H9 (cell line): ENCODE measurements around the gene MRAS. TPM values are rescaled to one million over a fixed set of nuclear protein-coding genes. Genes with fewer than 3 reads are reported as not detected.

Source experiments
- DNase-seq: peaks from one replicate; pipeline ENCODE4 v3.0.0-alpha.2; 2017
- H2AFZ ChIP-seq: one replicate; pipeline ENCODE4 v1.6.1; 2013; ENCODE audit warnings: mild to moderate bottlenecking, low read length, control low read depth, moderate library complexity
- H2AK5ac ChIP-seq: 2 replicates; pipeline ENCODE4 v1.6.1; 2013; ENCODE audit warnings: low read length, control low read depth, mixed read lengths; ENCODE audit not compliant: insufficient read length
- H2BK120ac ChIP-seq: one replicate; pipeline ENCODE4 v1.6.1; 2013; ENCODE audit warnings: low read depth, mild to moderate bottlenecking, low read length, control low read depth, inconsistent platforms; ENCODE audit not compliant: poor library complexity, severe bottlenecking
- H2BK12ac ChIP-seq: 2 replicates; pipeline ENCODE4 v1.6.1; 2013; ENCODE audit warnings: low read length, control low read depth, mixed read lengths, low read depth; ENCODE audit not compliant: insufficient read length
- H2BK15ac ChIP-seq: 2 replicates; pipeline ENCODE4 v1.6.1; 2013; ENCODE audit warnings: low read depth, low read length, control low read depth
- H2BK20ac ChIP-seq: one replicate; pipeline ENCODE4 v1.6.1; 2013; ENCODE audit warnings: low read depth, mild to moderate bottlenecking, low read length, control low read depth, inconsistent platforms; ENCODE audit not compliant: poor library complexity, severe bottlenecking
- H2BK5ac ChIP-seq: 2 replicates; pipeline ENCODE4 v1.6.1; 2013; ENCODE audit warnings: low read length, control low read depth, mixed read lengths; ENCODE audit not compliant: insufficient read length
- H3K14ac ChIP-seq: 2 replicates; pipeline ENCODE4 v1.6.1; 2013; ENCODE audit warnings: low read length, control low read depth; ENCODE audit not compliant: insufficient read depth
- H3K18ac ChIP-seq: 2 replicates; pipeline ENCODE4 v1.6.1; 2013; ENCODE audit warnings: low read depth, mild to moderate bottlenecking, mixed read lengths, low read length, control low read depth; ENCODE audit not compliant: insufficient read length
- H3K23ac ChIP-seq: 2 replicates; pipeline ENCODE4 v1.6.1; 2013; ENCODE audit warnings: low read length, control low read depth, mixed read lengths, low read depth; ENCODE audit not compliant: insufficient read length
- H3K23me2 ChIP-seq: 2 replicates; pipeline ENCODE4 v1.6.1; 2013; ENCODE audit warnings: low read depth, mild to moderate bottlenecking, mixed read lengths, low read length, control low read depth; ENCODE audit not compliant: insufficient read length, poor library complexity, severe bottlenecking
- H3K27ac ChIP-seq: 2 replicates; pipeline ENCODE4 v1.5.1; 2013; ENCODE audit warnings: low read length, control low read depth, mixed read lengths, low read depth; ENCODE audit not compliant: insufficient read length
- H3K27me3 ChIP-seq: 2 replicates; pipeline ENCODE4 v1.6.1; 2013; ENCODE audit warnings: low read length, control low read depth, inconsistent platforms; ENCODE audit not compliant: insufficient read depth
- H3K4ac ChIP-seq: 2 replicates; pipeline ENCODE4 v1.6.1; 2013; ENCODE audit warnings: low read depth, mild to moderate bottlenecking, control low read depth, inconsistent platforms, low read length, moderate library complexity
- H3K4me1 ChIP-seq: 2 replicates; pipeline ENCODE4 v1.6.1; 2013; ENCODE audit warnings: low read length, control low read depth, inconsistent platforms; ENCODE audit not compliant: insufficient read depth
- H3K4me2 ChIP-seq: 2 replicates; pipeline ENCODE4 v1.6.1; 2013; ENCODE audit warnings: low read length, control low read depth, mixed read lengths; ENCODE audit not compliant: insufficient read length, insufficient read depth
- H3K56ac ChIP-seq: 2 replicates; pipeline ENCODE4 v1.6.1; 2013; ENCODE audit warnings: low read depth, mild to moderate bottlenecking, mixed read lengths, low read length, control low read depth; ENCODE audit not compliant: insufficient read length
- H3K79me1 ChIP-seq: 2 replicates; pipeline ENCODE4 v1.6.1; 2013; ENCODE audit warnings: low read depth, mild to moderate bottlenecking, moderate library complexity, low read length, control low read depth, inconsistent platforms; ENCODE audit not compliant: insufficient read depth, poor library complexity, severe bottlenecking
- H3K79me2 ChIP-seq: 2 replicates; pipeline ENCODE4 v1.6.1; 2013; ENCODE audit warnings: low read length, control low read depth, inconsistent platforms; ENCODE audit not compliant: insufficient read depth
- H3K9ac ChIP-seq: 2 replicates; pipeline ENCODE4 v1.6.1; 2013; ENCODE audit warnings: low read length, control low read depth, mixed read lengths; ENCODE audit not compliant: insufficient read length; ENCODE audit errors: extremely low read depth
- H3K9me3 ChIP-seq: one replicate; pipeline ENCODE4 v1.6.1; 2013; ENCODE audit warnings: low read depth, low read length, inconsistent platforms; ENCODE audit not compliant: control insufficient read depth
- H3T11ph ChIP-seq: one replicate; pipeline ENCODE4 v1.6.1; 2013; ENCODE audit warnings: mild to moderate bottlenecking, low read length, control low read depth, inconsistent platforms
- H4K20me1 ChIP-seq: one replicate; pipeline ENCODE4 v1.6.1; 2013; ENCODE audit not compliant: control insufficient read depth, insufficient read length, insufficient read depth
- H4K5ac ChIP-seq: 2 replicates; pipeline ENCODE4 v1.6.1; 2013; ENCODE audit warnings: low read depth, mild to moderate bottlenecking, mixed read lengths, low read length, control low read depth; ENCODE audit not compliant: insufficient read length
- H4K8ac ChIP-seq: replicated peaks from 2 replicates; pipeline ENCODE4 v1.6.1; 2013; ENCODE audit warnings: low read length, control low read depth, mixed read lengths, low read depth; ENCODE audit not compliant: insufficient read length
- H4K91ac ChIP-seq: 2 replicates; pipeline ENCODE4 v1.6.1; 2013; ENCODE audit warnings: low read depth, mild to moderate bottlenecking, moderate library complexity, mixed read lengths, low read length, control low read depth; ENCODE audit not compliant: insufficient read length
- H3K27ac Mint-ChIP-seq, 3 experiments: 2 replicates in 2 of 3; 3 replicates in 1 of 3; pipeline ENCODE4 v1.8.0; 2020 to 2021; ENCODE audit warnings: mixed read lengths in 3 of 3, mild to moderate bottlenecking in 1 of 3, moderate library complexity in 1 of 3
- H3K27me3 Mint-ChIP-seq: 2 replicates; pipeline ENCODE4 v1.8.0; 2021; ENCODE audit warnings: low read depth, mild to moderate bottlenecking, moderate library complexity, mixed read lengths
- H3K36me3 Mint-ChIP-seq, 3 experiments: 2 replicates in 2 of 3; 3 replicates in 1 of 3; pipeline ENCODE4 v1.8.0; 2020 to 2021; ENCODE audit warnings: low read depth in 3 of 3, mixed read lengths in 3 of 3; ENCODE audit not compliant: insufficient read depth in 1 of 3
- H3K4me1 Mint-ChIP-seq, 2 experiments: 2 replicates each; pipeline ENCODE4 v1.8.0; 2020; ENCODE audit warnings: mixed read lengths in 2 of 2
- H3K4me3 Mint-ChIP-seq, 2 experiments: 2 replicates in 1 of 2; 3 replicates in 1 of 2; pipeline ENCODE4 v1.8.0; 2020 to 2021; ENCODE audit warnings: mild to moderate bottlenecking in 2 of 2, mixed read lengths in 2 of 2, moderate library complexity in 1 of 2
- H3K9me3 Mint-ChIP-seq, 2 experiments: 2 replicates in 1 of 2; 3 replicates in 1 of 2; pipeline ENCODE4 v1.8.0; 2020; ENCODE audit warnings: mild to moderate bottlenecking in 2 of 2, mixed read lengths in 2 of 2, moderate library complexity in 1 of 2
- WGBS: extraction: QIAGEN DNeasy Blood & Tissue Kit; methylation state at CpG from one replicate; pipeline ENCODE4 v1.1.7; 2013; ENCODE audit warnings: missing lambda C conversion rate, low lambda C conversion rate, mixed read lengths; ENCODE audit not compliant: insufficient read length; ENCODE audit errors: extremely low coverage; 5-methylcytosine and 5-hydroxymethylcytosine counted together
- total RNA-seq: library from RNA; stranded (reverse); gene quantifications from 2 replicates; pipeline ENCODE4 v1.2.1, GENCODE V29; 2021
- TF ChIP-seq, protein P1 (sequence below): fragments of 200-600 bp; sonication (generic); conservative IDR thresholded peaks from 3 replicates; pipeline ENCODE4 v1.8.0; 2021; ENCODE audit warnings: antibody characterized with exemption, mild to moderate bottlenecking

MRAS gene
- total RNA-seq, 1 experiment from 2014 or later, result 10.9 TPM

GRCh38 chr3:138448631-138449030 is 100.3 kb downstream of the MRAS start:
- H2BK20ac ChIP-seq, result no peak overlapping the region
- TF ChIP-seq, protein P1, sequence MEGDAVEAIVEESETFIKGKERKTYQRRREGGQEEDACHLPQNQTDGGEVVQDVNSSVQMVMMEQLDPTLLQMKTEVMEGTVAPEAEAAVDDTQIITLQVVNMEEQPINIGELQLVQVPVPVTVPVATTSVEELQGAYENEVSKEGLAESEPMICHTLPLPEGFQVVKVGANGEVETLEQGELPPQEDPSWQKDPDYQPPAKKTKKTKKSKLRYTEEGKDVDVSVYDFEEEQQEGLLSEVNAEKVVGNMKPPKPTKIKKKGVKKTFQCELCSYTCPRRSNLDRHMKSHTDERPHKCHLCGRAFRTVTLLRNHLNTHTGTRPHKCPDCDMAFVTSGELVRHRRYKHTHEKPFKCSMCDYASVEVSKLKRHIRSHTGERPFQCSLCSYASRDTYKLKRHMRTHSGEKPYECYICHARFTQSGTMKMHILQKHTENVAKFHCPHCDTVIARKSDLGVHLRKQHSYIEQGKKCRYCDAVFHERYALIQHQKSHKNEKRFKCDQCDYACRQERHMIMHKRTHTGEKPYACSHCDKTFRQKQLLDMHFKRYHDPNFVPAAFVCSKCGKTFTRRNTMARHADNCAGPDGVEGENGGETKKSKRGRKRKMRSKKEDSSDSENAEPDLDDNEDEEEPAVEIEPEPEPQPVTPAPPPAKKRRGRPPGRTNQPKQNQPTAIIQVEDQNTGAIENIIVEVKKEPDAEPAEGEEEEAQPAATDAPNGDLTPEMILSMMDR, result no peak
- no CpG with 5 or more reads among the region's 3 CpGs for WGBS
- no peak overlapping the region for H3K56ac ChIP-seq
- no peaks in the 10 kb centered on the region for H3K23me2 ChIP-seq
- H3T11ph ChIP-seq, result no peak overlapping the region
- H4K8ac ChIP-seq, result no peak overlapping the region
- H3K36me3 Mint-ChIP-seq, result no peaks in the 10 kb centered on the region; a peak in 1 of 7 replicates
- H3K9me3 ChIP-seq, result no peaks in the 10 kb centered on the region
- peaks cover 13 to 17% of the 10 kb centered on the region in 2 experiments for H3K4me1 Mint-ChIP-seq
- no peak overlapping the region for H2BK12ac ChIP-seq
- no peaks in the 10 kb centered on the region for H3K4me1 ChIP-seq
- no peak overlapping the region for H2BK15ac ChIP-seq
- DNase-seq, result no peak
- no peak overlapping the region for H3K18ac ChIP-seq
- H3K27ac ChIP-seq, result no peak overlapping the region
- no peaks in the 10 kb centered on the region for H3K79me1 ChIP-seq
- H3K23ac ChIP-seq, result no peak overlapping the region
- H3K27me3 Mint-ChIP-seq, result no peaks in the 10 kb centered on the region
- no peaks in the 10 kb centered on the region for H3K27me3 ChIP-seq
- no peak overlapping the region for H3K4me3 Mint-ChIP-seq
- no peak overlapping the region for H4K91ac ChIP-seq
- H3K14ac ChIP-seq, result no peak overlapping the region
- H3K9me3 Mint-ChIP-seq, result no peaks in the 10 kb centered on the region
- H2BK120ac ChIP-seq, result no peak overlapping the region
- H2AK5ac ChIP-seq, result no peak overlapping the region
- H4K20me1 ChIP-seq, result no peaks in the 10 kb centered on the region
- no peak overlapping the region for H2BK5ac ChIP-seq
- no peak overlapping the region for H3K9ac ChIP-seq
- H2AFZ ChIP-seq, result no peak overlapping the region
- H3K79me2 ChIP-seq, result no peaks in the 10 kb centered on the region
- no peak overlapping the region for H3K27ac Mint-ChIP-seq
- H3K4ac ChIP-seq, result no peak overlapping the region
- no peak overlapping the region for H4K5ac ChIP-seq
- H3K4me2 ChIP-seq, result no peak overlapping the region
